NCI-H446 (cell line): ENCODE data around the gene FOXP1.

Experiments
- DNase-seq, 2 experiments: peaks; one replicate each; lab custom pipeline; 2025; lab: John Stamatoyannopoulos, UW

The FOXP1 gene

DNA sequence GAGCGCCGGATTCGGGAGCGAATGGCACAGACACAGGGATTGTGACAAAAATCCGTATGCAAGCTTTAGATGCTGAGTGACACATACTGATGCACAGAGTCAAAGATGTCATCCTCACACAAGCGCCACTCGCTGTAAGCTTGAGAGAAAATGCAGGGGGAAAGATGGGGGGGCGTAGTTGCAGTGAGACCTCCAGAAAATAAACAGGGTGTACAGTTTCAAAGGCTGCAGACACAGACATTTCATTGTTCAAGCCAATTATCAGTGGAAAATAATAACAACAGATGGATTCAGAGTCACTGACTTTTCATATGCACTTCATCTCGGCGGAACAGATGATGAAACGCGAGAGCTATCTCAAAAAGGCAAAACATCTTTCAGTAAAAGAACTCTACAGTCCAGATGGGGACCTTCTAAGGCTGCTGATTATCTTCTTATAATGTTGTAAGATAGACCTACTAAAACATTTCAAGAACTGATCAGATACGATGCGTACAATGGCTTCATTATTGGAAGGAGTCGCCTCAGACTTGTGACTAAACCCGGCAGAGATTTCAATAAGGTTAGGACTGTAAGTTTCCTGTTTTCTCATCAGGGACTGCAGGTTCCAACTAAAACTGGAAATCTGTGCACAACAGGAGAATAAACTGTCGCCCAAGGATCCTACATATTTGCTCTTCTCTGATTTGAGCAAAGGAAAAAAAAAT is 275.4 kb downstream of the FOXP1 start:
- DNase-seq: no peak

GRCh38 chr3:71305231-71306206 is 278.0 kb downstream of the FOXP1 start:
- no peak for DNase-seq

- no peak for DNase-seq
These were observed 278.8 kb downstream of the FOXP1 start for GRCh38 chr3:71304684-71305083.

- no peak for DNase-seq
These were observed 279.3 kb downstream of the FOXP1 start for GRCh38 chr3:71304247-71304646.

GRCh38 chr3:71303627-71304200 is 279.8 kb downstream of the FOXP1 start:
- DNase-seq: no peak

DNA sequence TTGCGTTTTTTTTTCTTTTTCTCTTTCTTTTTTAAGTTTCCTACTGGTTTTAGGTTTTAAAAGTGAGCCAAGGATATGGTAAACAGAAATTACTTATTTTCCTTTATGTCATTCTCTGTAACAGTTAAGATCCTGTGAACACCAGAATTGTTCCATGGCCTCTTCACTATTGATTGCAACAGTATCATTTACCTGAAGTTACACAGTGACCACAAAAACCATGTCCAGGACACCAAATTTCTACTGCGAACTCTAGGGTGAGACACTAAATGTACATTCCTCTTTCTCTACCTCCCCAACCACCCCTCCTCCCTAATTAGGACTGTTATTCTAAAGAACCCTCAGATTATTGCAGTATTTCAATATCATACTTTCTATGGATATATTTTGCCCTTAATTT is 280.9 kb downstream of the FOXP1 start:
- DNase-seq: no peak

GRCh38 chr3:71300951-71301393 is 282.6 kb downstream of the FOXP1 start:
- DNase-seq: no peak

DNA sequence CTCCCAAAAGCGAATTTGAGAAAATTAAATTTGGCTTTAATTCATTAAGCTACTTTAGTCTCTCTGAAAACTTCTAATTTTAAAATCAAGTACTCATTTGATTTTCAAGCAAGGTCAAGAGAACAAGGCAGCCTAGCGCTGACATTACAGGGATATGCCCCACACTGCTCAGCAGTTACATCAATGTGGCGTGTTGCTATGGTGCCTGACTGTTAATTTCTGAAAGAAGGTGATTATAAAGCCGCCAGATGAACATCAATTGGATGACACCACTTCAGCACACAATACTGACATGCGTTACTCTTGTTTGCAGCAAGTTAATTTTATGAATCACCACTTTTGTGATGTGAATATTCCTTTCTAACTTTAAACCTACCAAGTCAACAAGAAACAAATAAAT is 284.4 kb downstream of the FOXP1 start:
- DNase-seq: no peak

GRCh38 chr3:71294919-71295318 is 288.6 kb downstream of the FOXP1 start:
- no peak for DNase-seq

GRCh38 chr3:71290301-71290700 is 293.2 kb downstream of the FOXP1 start:
- no peak for DNase-seq

GRCh38 chr3:71288269-71288930 is 295.1 kb downstream of the FOXP1 start:
- DNase-seq: no peak

GRCh38 chr3:71285086-71285485 is 298.4 kb downstream of the FOXP1 start:
- no peak for DNase-seq

GRCh38 chr3:71282976-71283375 is 300.6 kb downstream of the FOXP1 start:
- DNase-seq: no peak

- no peak for DNase-seq
These were observed 302.2 kb downstream of the FOXP1 start for GRCh38 chr3:71281280-71281679.

DNA sequence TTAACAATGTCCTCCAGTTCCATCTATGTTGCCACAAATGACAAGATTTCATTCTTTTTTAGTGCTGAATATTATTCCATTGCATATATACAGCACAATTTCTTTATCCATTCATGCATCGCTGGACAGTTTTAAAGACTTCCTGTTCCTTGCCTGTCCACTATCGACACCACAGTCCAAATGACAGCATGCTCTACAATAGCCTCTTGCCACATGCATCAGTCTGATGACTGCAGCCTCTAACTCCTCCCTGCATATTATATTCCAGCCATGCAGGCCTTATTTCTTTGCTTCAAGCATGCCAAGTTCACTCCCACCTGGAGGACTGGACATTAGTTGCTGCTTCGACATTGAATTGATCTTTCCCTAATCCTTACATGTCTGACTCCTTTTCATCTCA is 306.2 kb downstream of the FOXP1 start:
- DNase-seq: no peak

DNA sequence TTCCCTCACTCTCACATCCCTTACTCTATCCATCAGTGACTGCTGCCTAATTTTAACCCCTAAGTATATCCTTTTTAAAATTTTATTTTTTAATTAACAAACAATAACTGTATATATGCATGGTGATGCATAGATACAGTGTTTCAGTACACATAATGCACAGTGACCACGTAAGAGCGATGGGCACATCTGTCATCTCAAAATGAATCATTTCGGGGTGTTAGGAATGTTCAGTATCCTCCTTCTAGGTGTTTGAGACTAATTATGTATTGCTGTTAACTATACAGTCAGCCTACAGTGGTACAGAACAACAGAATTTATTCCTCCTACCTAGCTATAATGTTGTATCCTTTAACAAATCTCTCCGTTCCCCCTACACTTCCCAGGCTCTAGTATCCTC is 307.0 kb downstream of the FOXP1 start:
- DNase-seq: no peak

GRCh38 chr3:71273453-71273852 is 310.1 kb downstream of the FOXP1 start:
- no peak for DNase-seq

GRCh38 chr3:71271596-71271995 is 311.9 kb downstream of the FOXP1 start:
- no peak for DNase-seq

GRCh38 chr3:71269906-71270305 is 313.6 kb downstream of the FOXP1 start:
- DNase-seq: no peak

GRCh38 chr3:71268462-71268999 is 315.0 kb downstream of the FOXP1 start:
- DNase-seq: no peak

DNA sequence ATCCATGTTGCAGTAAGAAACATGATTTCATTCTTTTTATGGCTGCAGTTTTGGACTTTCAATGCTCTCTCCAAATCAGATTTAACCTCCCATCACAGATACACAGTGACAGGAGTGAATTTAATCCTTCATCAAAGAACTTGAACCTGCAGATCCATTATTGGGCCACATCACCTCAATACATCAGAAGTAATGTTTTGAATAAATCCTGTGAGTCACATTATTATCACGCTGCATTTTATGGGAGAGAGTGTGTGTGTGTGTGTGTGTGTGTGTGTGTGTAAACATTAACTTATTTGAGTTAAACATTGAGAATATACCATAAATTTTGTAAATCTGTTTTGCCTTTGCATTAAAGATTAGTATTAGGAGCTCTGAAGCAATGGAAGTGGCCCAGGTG is 316.7 kb downstream of the FOXP1 start:
- no peak for DNase-seq

DNA sequence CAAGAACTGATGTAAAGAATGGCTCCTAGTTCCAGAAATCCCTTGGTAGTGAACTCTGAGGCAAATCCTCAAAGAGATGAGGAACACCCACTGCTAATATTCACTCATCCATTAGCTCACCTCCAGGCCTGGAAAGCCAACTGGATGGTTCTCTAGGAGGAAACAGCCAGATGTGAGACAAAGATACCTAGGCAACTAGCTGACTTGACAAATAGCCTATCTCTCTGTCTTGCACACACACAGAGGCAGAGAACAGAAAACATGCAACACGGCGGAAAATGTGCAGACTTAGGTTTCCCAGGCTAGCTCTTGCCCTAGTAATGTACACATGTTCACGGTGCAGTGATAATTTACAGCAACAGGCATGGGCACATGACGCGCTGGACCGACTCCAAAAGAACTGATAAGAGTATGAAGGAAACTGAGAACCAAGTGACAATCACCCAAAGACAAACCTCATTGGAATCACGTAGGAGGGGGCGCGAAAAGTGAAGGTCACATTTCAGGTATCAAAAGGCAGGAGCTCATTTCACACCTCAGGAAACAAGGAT is 318.1 kb downstream of the FOXP1 start:
- DNase-seq: no peak
